ENCODE results near the gene HDAC4. TPM values are rescaled to one million over a fixed set of nuclear protein-coding genes. Genes with fewer than 3 reads are reported as not detected.

Gene HDAC4
- total RNA-seq, 1 experiment from 2014 or later: 5.5 TPM

DNA sequence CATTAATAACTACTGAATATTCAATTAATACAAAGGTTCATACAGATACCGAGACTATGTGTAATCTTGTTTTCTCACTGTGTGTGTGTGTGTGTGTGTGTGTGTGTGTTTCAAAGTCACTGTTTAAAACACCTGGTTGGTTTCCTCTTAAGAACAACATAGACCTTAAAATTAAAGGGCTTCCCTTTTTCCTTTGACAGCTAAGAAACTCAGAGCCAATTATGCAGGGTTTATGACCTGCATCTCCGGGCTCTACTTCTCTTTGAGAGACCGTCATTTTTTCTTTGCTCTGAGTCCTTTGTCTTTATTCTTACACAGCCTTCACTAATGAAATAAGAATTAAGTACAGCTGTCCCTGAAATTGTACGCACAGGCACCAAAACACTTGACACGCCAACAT lies 145.6 kb downstream of the HDAC4 start:
- DNase-seq (ENCODE audit: low read depth): no peak

DNA sequence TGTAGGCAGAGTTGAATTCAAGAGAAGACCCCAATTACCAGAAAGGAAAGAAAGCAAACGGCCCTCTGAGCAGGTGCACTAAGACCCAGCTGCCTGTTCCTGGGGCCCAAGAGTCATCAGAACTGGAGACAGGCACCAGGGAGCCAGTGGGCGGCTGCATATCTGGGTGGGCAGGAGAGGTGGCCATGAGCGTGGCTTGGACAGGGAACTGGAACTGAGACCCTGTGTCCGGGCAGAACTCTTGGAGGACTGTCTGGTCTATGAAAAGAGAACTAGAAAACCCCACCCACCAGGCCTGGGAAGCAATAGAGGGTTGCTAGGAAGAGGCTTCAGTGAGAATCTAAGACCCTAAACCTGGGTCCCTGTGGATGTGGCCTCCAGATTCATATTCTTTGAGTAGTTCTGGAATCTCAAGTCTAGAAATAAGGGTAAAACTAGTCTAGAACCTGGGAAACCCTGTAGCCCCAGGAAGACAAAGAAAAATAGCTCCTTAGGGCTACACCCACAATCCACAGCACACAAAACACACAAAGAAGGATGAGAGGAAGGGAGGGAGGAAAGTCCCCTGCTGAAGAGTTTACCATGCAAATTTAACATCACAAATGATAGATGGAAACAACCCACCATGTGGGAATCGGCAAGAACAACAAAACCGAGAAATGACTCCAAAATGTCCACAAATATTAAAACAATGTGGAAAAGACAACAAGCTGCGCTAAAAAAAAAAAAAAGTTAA lies 147.0 kb downstream of the HDAC4 start:
- no peak for DNase-seq (ENCODE audit: low read depth)

DNA sequence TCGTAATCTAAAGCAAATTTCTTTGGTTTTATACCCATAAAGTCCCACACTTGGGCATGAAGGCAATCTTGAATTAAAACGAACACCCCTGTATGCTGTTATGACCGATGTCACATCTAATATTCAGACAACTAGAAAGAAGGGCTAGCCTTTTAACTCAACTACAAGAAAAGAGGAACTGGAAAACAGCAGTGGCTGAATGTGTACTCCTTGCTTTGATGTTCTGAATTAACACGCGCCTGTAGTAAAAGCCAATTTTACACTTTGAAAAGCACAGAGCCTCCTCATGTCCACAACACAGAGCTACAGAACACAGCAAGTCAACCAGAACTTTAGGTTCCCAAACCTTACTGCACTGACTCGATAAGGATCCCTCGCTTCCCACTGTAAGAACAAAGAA lies 147.6 kb downstream of the HDAC4 start:
- DNase-seq (ENCODE audit: low read depth): no peak

DNA sequence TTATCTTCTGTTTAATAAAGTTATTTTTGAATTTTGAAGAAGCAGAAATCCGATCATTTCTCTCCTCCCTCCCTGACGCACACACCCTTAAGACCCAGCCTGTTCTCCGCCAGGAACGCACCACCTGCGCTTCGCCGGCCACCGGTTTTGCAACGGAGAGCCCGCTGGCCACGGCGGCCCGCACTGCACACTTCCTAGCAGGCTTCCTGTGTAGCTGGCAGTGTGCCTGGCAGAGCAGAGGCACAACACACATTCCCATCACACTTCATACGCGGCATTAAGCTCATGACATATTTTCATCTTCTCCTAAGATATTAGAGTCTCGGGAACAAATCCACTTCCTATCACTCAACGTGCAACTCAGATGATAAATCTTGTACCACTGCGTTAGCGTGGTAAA lies 148.0 kb downstream of the HDAC4 start:
- peak; percentile 80 for DNase-seq (ENCODE audit: low read depth)

DNA sequence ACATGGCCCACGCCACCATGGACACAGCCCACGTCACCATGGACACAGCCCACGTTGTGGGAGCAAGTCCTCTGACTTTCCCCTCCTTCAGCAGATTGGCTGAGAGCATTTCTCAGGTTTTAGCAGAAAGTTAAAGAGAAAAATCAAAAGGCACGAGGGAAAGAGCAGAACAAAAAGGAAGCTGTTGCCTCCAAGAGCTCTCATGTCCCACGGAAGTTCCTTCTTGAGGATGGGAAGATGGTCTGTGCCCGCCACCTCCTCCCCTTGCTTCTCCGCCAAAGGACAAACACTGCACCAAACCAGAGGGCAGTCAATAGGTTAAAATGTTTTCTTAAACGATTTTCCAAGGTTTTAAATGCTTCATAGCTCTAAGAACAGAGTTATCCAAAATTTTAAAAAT lies 148.4 kb downstream of the HDAC4 start:
- no peak for DNase-seq (ENCODE audit: low read depth)

DNA sequence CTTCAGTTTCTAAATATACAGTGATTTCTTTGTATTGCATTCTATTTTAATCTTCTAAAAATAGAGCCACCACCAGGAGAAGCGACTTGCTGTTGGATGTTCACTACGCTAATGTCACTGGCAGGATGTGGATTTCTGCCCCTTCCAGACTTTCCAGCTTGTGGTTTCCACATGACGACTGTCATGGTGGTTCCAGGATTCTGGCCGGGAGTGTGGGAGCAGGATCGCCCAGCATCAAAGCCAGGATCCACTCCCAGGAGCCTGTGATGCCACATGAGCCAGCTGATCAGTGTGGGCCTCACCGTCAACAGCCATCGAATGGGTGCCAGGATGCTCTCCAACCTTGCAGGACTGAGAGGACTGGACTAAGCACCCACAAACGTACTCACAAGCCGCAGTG lies 148.8 kb downstream of the HDAC4 start:
- DNase-seq (ENCODE audit: low read depth): peak; percentile 90

DNA sequence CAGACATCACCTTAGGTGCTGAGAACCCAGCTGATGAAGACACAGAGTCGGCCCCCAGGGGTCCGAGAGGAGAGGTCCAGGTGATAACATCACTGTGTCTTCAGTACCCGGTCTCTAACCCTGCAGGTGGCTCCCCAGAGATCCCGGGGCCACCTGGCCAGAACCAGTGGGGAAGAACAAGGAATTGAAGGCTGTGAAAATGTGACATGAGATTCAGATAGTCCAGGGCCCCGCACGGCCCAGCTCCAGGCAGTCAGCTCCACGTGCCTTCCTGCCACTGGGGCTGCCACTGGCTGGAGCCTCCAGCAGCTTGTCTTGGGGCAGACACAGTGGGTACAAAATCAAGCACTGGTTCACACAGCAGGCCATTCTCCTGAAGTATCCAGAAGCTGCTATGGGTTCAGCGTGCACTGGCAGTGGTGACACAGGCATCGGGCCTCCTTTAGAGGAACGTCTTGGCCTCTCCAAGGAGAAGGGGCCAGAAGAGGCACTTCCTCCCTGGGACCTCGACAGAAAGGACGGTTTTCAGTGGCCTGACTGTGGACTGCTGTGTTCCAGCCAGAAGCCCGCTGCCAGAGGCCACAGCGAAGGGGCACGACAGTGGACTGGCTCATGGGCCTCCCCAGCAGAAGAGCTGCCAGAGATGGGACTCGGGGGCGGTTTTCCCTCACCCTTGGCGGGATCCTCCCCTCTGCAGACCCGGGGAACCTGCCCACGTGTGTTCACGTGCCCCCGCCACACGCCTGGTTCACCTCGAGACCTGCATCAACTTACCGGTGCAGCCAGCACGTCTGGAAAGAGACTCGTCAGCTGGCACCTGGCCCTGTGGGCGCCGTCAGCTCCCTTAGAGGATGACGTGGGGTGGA lies 150.4 kb downstream of the HDAC4 start:
- no peak for DNase-seq (ENCODE audit: low read depth)

DNA sequence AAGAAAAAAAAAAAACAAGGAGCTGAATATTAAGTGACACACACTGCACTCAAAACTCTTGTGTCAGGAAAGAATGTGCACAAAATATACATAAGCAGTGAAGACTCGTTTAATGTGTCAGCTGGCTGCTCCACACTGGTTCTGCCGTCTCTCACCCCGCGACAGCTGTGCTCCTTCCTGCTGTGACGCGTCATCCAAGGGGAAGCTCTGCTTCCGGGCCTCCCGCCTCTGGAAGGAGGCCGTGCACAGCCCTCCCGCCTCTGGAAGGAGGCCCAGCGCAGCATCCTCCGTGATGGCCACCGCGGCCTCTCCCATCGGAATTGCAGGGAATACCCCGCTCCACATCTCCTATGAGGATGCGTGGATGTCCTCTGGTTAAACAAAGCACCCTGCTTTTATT lies 151.0 kb downstream of the HDAC4 start:
- DNase-seq (ENCODE audit: low read depth): no peak

DNA sequence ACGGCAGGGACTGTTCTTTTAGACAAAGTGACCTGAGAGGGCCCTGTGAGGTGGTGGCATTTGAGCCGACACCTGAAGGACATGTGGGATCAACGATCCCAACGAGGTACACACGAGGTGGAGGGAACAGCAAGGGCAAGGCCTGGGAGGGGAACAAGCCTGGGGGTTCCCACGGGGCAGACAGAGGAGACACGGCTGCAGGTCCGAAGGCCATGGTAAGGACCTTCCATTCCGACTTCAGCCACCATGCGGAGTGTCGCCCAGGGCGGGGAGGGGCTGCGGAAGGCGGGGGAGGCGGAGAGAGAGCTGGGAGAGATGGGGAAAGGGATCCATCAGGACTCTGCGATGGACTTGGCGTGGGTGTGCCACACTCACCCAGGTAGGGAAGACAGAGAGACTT lies 151.8 kb downstream of the HDAC4 start:
- DNase-seq (ENCODE audit: low read depth): no peak

DNA sequence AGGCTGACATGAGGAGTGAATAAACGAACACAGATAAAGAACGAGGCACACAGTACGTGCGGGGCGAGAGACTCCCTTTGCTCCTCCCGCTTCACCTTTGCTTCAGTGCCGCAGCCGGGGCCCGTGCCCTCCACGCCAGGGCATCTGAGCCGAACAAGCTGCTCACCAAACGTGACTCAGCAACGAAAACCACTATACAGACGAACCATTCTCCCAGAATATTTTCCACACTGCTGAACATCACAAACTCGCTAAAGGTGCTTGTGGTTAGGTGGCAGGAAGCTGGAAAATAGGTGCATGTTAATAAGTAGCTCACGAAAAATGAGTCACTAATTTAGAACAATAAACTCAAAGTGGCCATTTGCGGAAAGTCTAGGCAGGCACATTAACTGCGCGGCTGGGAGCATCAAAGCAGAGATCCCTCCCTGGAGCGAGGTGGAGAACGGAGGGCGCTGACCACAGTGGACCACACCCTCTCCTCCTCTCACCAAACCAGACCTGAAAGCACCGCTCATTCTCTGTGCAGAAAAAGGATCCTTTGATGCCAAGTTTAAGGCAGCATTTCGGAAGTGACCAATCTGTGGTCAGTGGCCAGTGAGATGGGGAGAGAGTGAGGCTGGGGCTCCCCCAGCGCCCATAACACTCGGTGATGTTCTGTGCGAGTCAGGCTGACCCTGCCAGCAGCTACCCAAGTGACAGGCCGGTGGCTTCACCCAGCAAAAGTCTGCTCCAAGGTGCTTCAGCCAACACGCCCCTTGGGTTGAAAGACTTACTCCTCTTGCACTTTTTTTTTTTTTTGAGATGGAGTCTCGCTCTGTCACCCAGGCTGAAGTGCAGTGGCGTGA lies 153.2 kb downstream of the HDAC4 start:
- DNase-seq (ENCODE audit: low read depth): peak; percentile 90

DNA sequence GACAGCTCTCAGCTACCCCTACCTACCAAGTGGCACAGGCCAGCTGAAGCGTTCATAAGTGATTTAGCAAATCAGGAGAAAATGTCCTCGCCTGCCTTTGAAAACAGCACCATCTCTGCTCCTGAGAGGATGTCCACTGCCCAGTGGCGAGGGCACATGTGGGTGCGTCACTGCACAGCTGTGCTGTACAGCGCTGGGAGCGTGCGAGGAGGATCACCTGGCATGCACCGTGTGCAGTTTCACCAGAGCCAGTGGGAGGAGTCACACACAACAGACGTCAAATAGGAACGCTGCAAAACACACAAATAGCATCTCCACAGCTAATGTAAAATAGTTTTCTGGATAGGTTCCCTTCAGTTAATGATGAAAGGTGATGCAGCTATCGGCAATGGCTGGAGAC lies 154.1 kb downstream of the HDAC4 start:
- DNase-seq (ENCODE audit: low read depth): no peak

DNA sequence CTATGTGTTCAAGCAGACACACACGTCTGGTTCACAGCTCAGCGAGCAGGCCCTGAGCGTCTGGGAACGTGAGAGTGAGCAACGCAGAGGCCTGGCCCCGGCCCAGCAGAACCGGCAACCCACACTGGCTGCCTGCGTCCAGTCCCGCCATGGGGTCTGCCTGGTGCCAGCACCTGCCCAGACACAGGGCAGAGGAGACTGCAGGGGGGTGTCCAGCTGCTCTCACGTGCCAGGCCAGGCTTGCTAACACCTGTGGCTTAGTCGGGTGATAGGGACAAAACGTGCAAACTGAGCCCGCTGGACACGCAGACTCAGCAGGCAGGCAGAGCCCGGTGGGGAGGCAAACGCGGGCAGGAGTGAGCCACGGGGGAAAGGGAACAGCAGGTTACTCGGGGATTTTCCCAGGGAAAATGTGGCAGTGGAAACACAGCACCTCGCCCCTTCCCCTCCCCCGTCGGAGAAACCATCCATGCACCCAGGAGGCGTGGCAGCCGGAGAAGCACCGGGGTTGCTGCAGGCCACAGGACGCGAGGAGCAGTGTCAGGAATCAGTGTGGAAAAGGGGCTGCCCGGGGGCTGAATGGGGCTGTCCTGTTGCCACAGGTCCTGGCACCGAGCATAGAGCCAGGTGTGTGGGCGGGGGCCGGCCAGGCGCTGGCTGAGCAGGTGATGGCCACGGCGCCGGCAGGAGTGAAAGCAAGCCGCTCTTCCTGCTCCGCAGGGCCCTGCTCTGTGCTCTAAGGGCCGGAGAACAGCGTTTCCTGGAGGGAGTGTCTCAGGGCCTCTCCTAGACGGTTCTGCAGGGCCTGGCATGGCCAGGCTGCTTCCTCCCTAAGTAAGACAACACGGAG lies 154.7 kb downstream of the HDAC4 start:
- DNase-seq (ENCODE audit: low read depth): no peak

DNA sequence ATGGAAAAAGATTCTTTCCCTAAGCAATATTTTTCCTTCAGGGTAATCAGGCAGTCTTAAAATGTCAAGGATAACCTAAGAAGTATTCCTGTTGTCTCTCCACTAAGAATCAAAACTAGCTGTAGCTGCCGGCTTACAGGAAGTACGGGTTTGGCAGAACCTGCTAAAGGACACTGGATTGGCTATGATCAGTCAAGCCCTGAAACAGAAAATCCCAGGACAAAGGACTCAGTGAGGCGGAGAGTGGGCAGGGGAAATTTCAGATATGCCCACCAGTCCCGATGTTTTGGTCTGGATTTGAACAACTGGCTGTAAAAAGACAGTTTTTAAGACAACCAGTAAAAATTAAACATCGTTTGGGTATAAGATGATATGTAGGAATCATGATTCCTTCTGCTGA lies 155.7 kb downstream of the HDAC4 start:
- DNase-seq (ENCODE audit: low read depth): no peak

DNA sequence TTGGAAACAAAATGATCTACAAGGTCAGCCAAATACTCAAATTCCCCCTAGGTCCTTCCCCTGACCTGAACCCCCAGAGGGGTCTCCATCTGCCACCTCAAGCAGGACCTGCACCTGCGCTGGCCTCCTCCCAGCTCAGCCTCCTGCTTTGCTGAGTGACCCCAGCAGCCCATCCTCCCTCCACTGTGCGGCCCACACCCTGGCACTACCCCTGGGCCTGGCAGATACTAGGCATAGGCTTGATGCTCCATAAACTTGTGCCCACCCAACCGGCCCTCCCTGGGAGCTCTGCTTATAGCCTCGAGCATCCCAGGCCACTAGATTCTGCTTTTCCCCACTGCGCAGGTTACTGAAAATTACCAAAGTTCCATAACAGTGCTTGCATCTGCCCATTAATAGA lies 156.2 kb downstream of the HDAC4 start:
- no peak for DNase-seq (ENCODE audit: low read depth)

DNA sequence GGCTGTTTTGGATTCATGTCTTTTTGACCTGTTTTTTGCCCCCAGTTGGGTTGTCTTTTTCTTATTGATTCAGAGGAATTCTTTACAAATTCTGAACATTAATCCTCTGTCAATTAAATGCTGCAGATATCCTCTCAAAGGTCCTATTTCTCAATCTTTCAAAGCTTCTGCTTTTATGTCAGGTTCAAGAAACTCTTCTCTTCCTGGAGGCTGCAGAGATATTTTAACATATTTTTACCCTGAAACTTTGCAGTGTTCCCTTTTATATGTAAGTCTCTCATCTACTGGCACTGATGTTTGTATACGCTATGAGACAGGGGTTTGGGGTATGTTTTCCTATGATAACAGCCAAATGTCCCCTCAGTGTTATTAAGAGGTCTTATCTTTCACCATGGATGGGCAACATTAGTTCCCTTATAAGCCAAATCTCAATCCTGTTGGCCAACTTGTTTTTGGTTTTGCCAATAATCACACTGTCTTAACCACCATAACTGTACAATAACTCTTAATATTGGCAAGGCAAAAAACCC lies 159.3 kb downstream of the HDAC4 start:
- no peak for DNase-seq (ENCODE audit: low read depth)

DNA sequence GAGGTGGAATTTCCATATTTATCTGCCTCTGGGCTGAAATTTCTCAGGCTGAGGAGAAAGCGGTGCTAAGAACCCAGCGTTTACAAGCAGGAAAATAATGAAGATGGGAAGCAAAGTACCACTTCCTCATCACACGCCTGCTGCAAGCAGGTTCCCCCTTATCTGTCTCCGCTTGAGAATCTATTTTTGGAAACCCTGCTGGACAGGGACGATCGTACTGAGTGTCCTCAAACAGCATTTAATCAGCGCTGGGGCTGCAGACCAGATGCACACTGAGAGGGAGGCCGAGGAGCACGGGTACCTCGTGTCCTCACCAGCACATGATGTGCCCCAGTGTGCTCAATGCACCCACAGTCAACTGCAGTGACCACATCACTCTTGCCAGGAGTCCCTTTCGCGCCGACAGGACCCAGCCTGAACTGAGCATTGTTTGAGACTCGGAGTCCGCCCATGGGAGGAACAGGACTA lies 160.4 kb downstream of the HDAC4 start:
- no peak for DNase-seq (ENCODE audit: low read depth)

DNA sequence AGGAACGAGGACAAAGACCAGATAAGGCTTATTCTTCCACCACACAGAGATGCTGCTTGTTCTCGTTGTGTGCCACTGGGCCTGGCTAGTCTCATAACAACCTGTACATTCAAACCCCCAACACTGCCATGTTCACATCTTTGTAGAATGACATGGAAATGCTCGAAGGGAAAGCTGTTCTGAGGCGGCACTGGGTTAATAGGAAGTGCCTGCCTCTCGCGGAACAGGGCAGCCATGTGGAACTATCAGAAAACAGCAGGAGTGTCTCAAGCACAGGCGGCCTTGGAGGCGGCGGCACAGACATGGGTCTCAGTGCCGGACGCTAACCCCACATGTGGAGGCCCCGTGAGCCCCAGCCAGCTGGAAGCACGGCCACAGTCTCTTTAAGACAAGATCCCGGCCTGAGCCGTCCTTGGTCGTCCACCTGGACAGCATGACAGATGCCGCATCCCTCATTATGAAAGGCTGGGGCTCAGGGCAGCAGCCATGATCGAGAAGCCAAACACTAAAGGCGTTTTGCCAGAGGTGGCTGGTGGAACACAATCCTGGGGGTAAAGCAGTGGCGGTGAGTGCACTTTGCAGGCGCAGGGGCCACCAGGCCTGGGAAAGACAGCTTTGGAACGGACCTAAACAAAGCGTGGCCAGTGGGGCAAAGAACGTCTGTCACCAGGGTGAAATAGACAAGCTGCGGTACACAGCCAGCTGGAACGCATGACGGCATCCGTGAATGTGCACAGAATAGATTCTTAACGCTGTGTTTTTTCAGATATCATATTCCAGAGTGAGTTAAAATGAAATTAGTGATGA lies 161.0 kb downstream of the HDAC4 start:
- DNase-seq (ENCODE audit: low read depth): no peak

DNA sequence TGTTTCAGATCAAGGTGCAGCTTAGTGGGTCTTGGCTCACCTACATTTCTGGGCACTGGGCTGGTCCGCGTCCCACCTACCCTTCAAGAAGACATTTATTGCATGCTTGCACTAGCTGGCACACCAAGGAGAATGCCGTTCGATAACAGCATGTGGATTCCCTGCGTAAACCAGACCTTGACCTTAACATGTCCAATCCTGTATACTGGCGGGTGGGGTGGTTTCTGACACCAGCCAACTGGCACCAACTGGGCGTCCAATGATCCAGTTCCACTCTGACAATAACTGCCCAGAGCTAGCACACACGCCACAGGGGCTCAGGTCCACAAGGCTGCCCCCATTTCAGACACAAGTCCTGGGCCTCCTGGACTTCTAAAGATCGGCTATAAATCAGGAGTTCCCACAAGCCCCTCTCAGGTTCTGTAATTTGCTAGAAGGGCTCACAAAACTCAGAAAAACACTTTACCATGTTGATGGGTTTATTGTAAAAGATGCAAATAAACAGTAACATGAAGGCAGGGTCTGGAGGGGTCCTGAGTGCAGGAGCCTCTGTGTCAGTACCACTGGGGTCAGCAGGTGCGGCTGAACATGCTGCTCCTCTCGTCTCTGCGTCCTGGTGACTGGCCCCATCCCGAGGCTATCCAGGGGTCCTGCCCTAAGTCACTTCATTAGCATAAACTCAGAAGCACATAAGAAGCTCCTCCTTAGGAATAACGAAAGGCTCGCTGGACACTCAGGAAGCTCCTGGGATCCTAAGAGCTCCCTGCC lies 161.8 kb downstream of the HDAC4 start:
- DNase-seq (ENCODE audit: low read depth): no peak

DNA sequence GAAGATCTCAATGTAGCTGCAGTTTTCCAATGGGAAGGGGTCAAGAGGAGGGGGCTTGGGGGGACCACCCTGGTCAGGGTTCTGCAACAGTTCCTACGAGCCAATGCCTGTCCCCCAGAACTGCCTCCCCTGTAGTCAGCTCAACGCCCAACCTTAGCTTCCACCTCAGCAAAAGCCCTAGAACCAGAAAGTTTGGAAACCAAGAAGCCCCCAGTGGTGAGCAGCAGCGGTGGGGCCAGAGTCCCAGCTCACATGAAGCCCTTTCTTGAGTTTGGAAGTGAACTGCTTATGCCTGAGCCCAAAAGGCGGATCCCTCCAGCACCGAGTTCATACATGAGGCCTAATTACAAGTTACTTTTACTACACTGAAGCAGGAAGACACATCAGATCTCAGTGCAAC lies 162.4 kb downstream of the HDAC4 start:
- no peak for DNase-seq (ENCODE audit: low read depth)
